T-helper 2 cell treated with Interferon-gamma antibody and Interleukin-4, amounts not matched to agents 5 μg/mL and 100 μg/mL, for 36 hours (primary cell): ENCODE data around the gene POLR3H.

Experiments
- DNase-seq: peaks from one replicate; pipeline ENCODE4 v3.0.0; 2021; ENCODE audit warnings: low spot score
- H3K27ac Mint-ChIP-seq: one replicate; pipeline ENCODE4 v1.8.0; 2021; ENCODE audit warnings: mild to moderate bottlenecking, mixed read lengths
- H3K27me3 Mint-ChIP-seq: one replicate; pipeline ENCODE4 v1.8.0; 2021; ENCODE audit warnings: low read depth, mixed read lengths
- H3K36me3 Mint-ChIP-seq: one replicate; pipeline ENCODE4 v1.8.0; 2021; ENCODE audit warnings: low read depth, mixed read lengths
- H3K4me1 Mint-ChIP-seq: one replicate; pipeline ENCODE4 v1.8.0; 2021; ENCODE audit warnings: low read depth, mixed read lengths
- H3K4me3 Mint-ChIP-seq: one replicate; pipeline ENCODE4 v1.8.0; 2022; ENCODE audit warnings: mild to moderate bottlenecking, moderate library complexity, mixed read lengths
- H3K9me3 Mint-ChIP-seq: one replicate; pipeline ENCODE4 v1.8.0; 2021; ENCODE audit warnings: mixed read lengths

Gene POLR3H

GRCh38 chr22:41507330-41508063 is 36.8 kb downstream of the POLR3H start:
- Mint-ChIP-seq H3K4me3 (no peak overlapping the region), H3K27ac (no peak overlapping the region), H3K36me3 (peaks cover 6% of the 10 kb centered on the region), H3K9me3 (no peaks in the 10 kb centered on the region), H3K27me3 (no peaks in the 10 kb centered on the region), H3K4me1 (no peaks in the 10 kb centered on the region)
- DNase-seq: no peak

DNA sequence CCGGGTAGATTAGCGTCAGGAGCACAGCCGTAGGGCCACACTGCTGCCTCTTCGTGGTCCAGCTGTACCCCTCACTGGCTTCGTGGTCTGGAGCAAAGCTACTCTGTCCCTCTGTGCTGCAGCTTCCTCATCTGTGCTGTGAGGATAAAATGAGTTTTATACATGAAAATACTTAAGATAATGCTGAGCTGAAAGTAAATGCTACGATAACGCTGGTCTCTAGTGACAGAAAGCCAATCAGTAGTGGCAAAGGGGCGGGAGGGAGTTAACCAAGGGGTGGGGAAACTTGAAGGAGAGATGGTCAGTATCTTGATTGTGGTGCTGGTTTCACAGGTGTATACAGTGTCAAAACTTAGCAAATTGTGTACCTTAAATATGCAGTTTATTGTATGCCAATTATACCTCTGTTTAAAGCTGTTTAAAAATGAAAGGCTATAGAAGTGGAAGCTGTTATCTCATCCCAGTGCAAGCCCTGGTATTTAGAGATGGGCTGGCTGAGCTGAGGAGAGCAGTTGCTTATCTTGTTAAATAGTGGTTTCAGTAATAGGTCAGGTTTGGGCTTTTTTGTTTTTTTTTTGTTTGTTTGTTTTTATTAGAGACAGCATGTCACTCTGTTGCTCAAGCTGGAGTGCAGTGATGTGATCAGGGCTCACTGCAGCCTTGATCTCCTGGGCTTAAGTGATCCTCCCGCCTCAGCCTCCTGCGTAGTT is 38.6 kb downstream of the POLR3H start:
- no peak overlapping the region for H3K4me3 Mint-ChIP-seq
- DNase-seq: no peak
- H3K27me3 Mint-ChIP-seq: no peaks in the 10 kb centered on the region
- no peaks in the 10 kb centered on the region for H3K4me1 Mint-ChIP-seq
- H3K27ac Mint-ChIP-seq: no peak overlapping the region
- peaks cover 13% of the 10 kb centered on the region for H3K36me3 Mint-ChIP-seq
- no peaks in the 10 kb centered on the region for H3K9me3 Mint-ChIP-seq

DNA sequence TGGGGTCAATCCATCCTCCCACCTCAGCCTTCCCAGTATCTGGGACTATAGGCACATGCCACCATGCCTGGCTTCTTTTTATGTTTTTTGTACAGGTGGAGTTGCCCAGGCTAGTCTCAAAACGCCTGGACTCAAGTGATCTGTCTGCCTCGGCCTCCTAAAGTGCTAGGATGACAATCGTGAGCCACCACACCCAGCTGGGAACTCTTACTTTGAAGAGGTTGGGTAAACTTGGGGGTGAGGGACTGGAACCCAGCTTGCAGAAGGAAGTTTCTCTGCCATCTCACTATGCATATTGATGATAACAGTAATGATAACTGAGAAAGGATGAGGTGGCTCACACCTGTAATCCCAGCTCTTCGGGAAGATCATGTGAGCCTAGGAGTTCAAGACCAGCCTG is 39.5 kb downstream of the POLR3H start:
- Mint-ChIP-seq H3K27me3 (no peaks in the 10 kb centered on the region), H3K4me1 (no peaks in the 10 kb centered on the region), H3K27ac (peak overlapping the region; percentile 63), H3K4me3 (no peak overlapping the region), H3K9me3 (no peaks in the 10 kb centered on the region), H3K36me3 (peaks cover 13% of the 10 kb centered on the region)
- no peak for DNase-seq

GRCh38 chr22:41504397-41504796 is 39.9 kb downstream of the POLR3H start:
- H3K36me3 Mint-ChIP-seq: peaks cover 11% of the 10 kb centered on the region

GRCh38 chr22:41501209-41501608 is 43.1 kb downstream of the POLR3H start:
- Mint-ChIP-seq H3K9me3 (no peaks in the 10 kb centered on the region), H3K4me1 (no peaks in the 10 kb centered on the region), H3K27ac (no peak overlapping the region), H3K36me3 (peaks cover 10% of the 10 kb centered on the region), H3K4me3 (no peak overlapping the region), H3K27me3 (no peaks in the 10 kb centered on the region)
- no peak for DNase-seq

More at GRCh38 chr22:41504397-41504796, 39.9 kb downstream of the POLR3H start:
- H3K4me1 Mint-ChIP-seq: no peaks in the 10 kb centered on the region
- no peaks in the 10 kb centered on the region for H3K27me3 Mint-ChIP-seq
- no peak overlapping the region for H3K27ac Mint-ChIP-seq
- no peak for DNase-seq
- H3K9me3 Mint-ChIP-seq: no peaks in the 10 kb centered on the region
- no peak overlapping the region for H3K4me3 Mint-ChIP-seq

DNA sequence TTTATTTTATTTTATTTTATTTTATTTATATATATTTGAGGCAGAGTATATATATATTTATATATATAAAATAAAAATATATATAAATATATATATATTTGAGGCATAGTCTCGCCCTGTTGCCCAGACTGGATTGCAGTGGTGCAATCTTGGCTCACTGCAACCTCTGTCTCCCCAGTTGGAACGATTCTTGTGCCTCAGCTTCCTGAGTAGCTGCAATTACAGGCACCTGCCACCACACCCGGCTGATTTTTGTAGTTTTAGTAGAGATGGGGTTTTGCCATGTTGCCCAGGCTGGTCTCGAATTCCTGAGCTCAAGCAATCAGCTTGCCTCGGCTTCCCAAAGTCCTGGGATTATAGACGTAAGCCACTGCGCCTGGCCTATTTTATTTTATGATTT is 44.0 kb downstream of the POLR3H start:
- Mint-ChIP-seq H3K36me3 (peaks cover 10% of the 10 kb centered on the region), H3K4me3 (no peak overlapping the region), H3K9me3 (no peaks in the 10 kb centered on the region), H3K4me1 (no peaks in the 10 kb centered on the region), H3K27ac (no peak overlapping the region), H3K27me3 (no peaks in the 10 kb centered on the region)
- DNase-seq: no peak

DNA sequence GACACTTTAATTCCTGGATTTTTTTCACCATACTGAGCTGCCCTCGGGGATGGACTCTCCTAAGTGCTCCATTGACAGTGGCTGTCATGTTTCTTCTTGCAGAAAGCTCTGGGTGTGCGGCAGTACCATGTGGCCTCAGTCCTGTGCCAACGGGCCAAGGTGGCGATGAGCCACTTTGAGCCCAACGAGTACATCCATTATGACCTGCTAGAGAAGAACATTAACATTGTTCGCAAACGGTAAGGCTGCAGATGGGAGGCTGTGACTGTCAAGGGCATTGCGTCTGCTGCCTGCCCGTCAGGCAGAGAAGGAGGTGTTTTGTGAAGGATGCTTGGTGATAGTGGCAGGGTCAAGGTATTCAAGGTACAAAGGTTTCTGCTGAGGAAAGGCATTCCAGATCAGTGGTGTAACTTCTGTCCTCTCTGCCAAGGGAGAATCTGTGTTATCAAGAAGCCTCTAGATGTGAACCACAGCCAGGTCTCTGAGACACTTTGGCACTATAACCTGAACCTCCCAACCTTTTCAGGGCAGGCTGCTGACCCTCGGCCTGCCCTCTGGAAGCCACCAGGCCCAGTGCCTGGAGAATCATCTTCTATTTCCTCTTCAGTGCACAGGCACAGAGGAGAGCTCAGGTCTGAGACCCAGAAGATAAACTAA is 44.5 kb downstream of the POLR3H start:
- H3K27me3 Mint-ChIP-seq: no peaks in the 10 kb centered on the region
- DNase-seq: no peak
- H3K4me1 Mint-ChIP-seq: no peaks in the 10 kb centered on the region
- peaks cover 10% of the 10 kb centered on the region for H3K36me3 Mint-ChIP-seq
- H3K9me3 Mint-ChIP-seq: no peaks in the 10 kb centered on the region
- no peak overlapping the region for H3K27ac Mint-ChIP-seq
- no peak overlapping the region for H3K4me3 Mint-ChIP-seq

- no peak overlapping the region for H3K27ac Mint-ChIP-seq
- no peak overlapping the region for H3K4me3 Mint-ChIP-seq
- H3K36me3 Mint-ChIP-seq: peaks cover 10% of the 10 kb centered on the region
- no peaks in the 10 kb centered on the region for H3K27me3 Mint-ChIP-seq
- DNase-seq: no peak
- H3K4me1 Mint-ChIP-seq: no peaks in the 10 kb centered on the region
- no peaks in the 10 kb centered on the region for H3K9me3 Mint-ChIP-seq
These were observed 45.9 kb downstream of the POLR3H start for GRCh38 chr22:41498303-41498835.

GRCh38 chr22:41491374-41492100 is 52.7 kb downstream of the POLR3H start:
- no peak for DNase-seq
- H3K4me1 Mint-ChIP-seq: peaks cover 5% of the 10 kb centered on the region
- no peaks in the 10 kb centered on the region for H3K27me3 Mint-ChIP-seq
- H3K36me3 Mint-ChIP-seq: no peaks in the 10 kb centered on the region
- H3K27ac Mint-ChIP-seq: no peak overlapping the region
- H3K9me3 Mint-ChIP-seq: no peaks in the 10 kb centered on the region
- no peak overlapping the region for H3K4me3 Mint-ChIP-seq

DNA sequence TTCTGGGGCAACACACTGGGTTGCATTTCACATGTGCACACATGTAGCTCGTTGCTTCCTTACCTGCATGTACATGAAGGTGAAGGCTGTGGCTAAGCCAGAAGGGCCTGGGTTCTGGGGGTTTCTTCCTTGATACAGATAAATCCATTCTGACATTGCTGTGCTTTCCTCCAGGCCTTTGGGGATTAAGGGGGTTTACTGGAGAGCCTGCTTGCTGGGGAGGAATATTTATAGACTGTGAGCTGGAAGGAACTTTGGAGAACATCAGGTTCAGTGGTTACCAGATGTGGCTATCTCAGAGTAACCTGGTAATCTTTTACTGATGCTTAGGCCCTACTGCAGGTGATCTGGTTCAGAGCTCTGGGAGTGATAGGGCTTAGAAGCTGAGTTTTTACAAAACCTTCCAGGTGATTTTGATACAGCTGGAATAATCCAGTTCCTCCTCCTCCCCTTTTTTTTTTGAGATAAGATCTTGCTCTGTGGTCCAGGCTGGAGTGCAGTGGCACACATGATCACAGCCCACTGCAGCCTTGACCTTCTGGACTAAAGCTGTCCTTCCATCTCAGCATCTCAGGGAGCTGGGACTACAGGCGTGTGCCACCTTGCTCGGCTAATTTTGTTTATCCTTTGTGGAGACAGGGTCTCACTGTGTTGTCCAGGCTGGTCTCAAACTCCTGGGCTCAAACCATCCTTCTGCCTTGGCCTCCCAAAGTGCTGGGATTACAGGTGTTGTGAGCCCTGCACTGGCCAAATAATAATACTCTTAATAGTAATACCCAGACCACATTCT is 55.5 kb downstream of the POLR3H start:
- Mint-ChIP-seq H3K4me1 (peaks cover 7% of the 10 kb centered on the region), H3K9me3 (no peaks in the 10 kb centered on the region), H3K4me3 (no peak overlapping the region), H3K36me3 (no peaks in the 10 kb centered on the region), H3K27ac (no peak overlapping the region), H3K27me3 (no peaks in the 10 kb centered on the region)
- no peak for DNase-seq

- Mint-ChIP-seq H3K4me1 (peaks cover 7% of the 10 kb centered on the region), H3K27ac (no peak overlapping the region), H3K9me3 (no peaks in the 10 kb centered on the region), H3K4me3 (no peak overlapping the region), H3K36me3 (no peaks in the 10 kb centered on the region), H3K27me3 (no peaks in the 10 kb centered on the region)
- DNase-seq: no peak
These were observed 56.2 kb downstream of the POLR3H start for GRCh38 chr22:41488076-41488475.

GRCh38 chr22:41487037-41487935 is 57.0 kb downstream of the POLR3H start:
- no peaks in the 10 kb centered on the region for H3K27me3 Mint-ChIP-seq
- no peak for DNase-seq
- H3K4me3 Mint-ChIP-seq: no peak overlapping the region
- H3K9me3 Mint-ChIP-seq: no peaks in the 10 kb centered on the region
- peaks cover 12% of the 10 kb centered on the region for H3K4me1 Mint-ChIP-seq
- H3K36me3 Mint-ChIP-seq: no peaks in the 10 kb centered on the region
- H3K27ac Mint-ChIP-seq: no peak overlapping the region
